ENCODE results near the gene TANGO6.
A peak's percentile ranks its signal among the peaks of the same experiment; 100 is the strongest.

Gene TANGO6

GRCh38 chr16:68991075-68991474 lies 147.7 kb downstream of the TANGO6 start:
- Histone ChIP-seq H3K4me1 (ENCODE audit: control extremely low read depth in 1 of 4, control insufficient read depth in 4 of 4, insufficient read depth in 4 of 4, low read length in 3 of 4) (no peaks in the 10 kb centered on the region), H3K27ac (ENCODE audit: insufficient read depth in 1 of 2, low read depth in 1 of 2, low read length in 2 of 2, poor library complexity in 1 of 2, severe bottlenecking in 2 of 2) (no peak overlapping the region), H3K9me3 (ENCODE audit: control extremely low read depth in 1 of 5, control insufficient read depth in 4 of 5, insufficient read depth in 2 of 5, low read depth in 1 of 5, low read length in 4 of 5) (no peaks in the 10 kb centered on the region), H3K4me3 (ENCODE audit: control insufficient read depth in 1 of 7, extremely low read depth in 1 of 7, insufficient read depth in 4 of 7, low read depth in 2 of 7, low read length in 6 of 7) (no peak overlapping the region), H3K27me3 (replicated peaks in 2 of 5; ENCODE audit: control insufficient read depth in 4 of 5, insufficient read depth in 5 of 5, low read length in 4 of 5) (peaks cover 0 to 2% (median 0%) of the 10 kb centered on the region in 5 experiments), H3K36me3 (ENCODE audit: control insufficient read depth in 4 of 4, insufficient read depth in 4 of 4, low read length in 3 of 4) (no peaks in the 10 kb centered on the region)
- ChIA-PET CTCF (no interaction called here), POLR2A (no interaction called here)
- no peak for DNase-seq

- Histone ChIP-seq H3K27me3 (replicated peaks in 2 of 5; ENCODE audit: control insufficient read depth in 4 of 5, insufficient read depth in 5 of 5, low read length in 4 of 5) (peaks cover 0 to 2% (median 0%) of the 10 kb centered on the region in 5 experiments), H3K4me3 (ENCODE audit: control insufficient read depth in 1 of 7, extremely low read depth in 1 of 7, insufficient read depth in 4 of 7, low read depth in 2 of 7, low read length in 6 of 7) (no peak overlapping the region), H3K27ac (ENCODE audit: insufficient read depth in 1 of 2, low read depth in 1 of 2, low read length in 2 of 2, poor library complexity in 1 of 2, severe bottlenecking in 2 of 2) (no peak overlapping the region), H3K36me3 (ENCODE audit: control insufficient read depth in 4 of 4, insufficient read depth in 4 of 4, low read length in 3 of 4) (no peaks in the 10 kb centered on the region), H3K4me1 (ENCODE audit: control extremely low read depth in 1 of 4, control insufficient read depth in 4 of 4, insufficient read depth in 4 of 4, low read length in 3 of 4) (no peaks in the 10 kb centered on the region), H3K9me3 (ENCODE audit: control extremely low read depth in 1 of 5, control insufficient read depth in 4 of 5, insufficient read depth in 2 of 5, low read depth in 1 of 5, low read length in 4 of 5) (no peaks in the 10 kb centered on the region)
- POLR2A ChIA-PET: no interaction called here
- DNase-seq: no peak
- WGBS (ENCODE audit: insufficient coverage): 92% methylated on average over 3 of the region's 5 CpGs
- CTCF ChIA-PET: no interaction called here
These were observed 149.2 kb downstream of the TANGO6 start for GRCh38 chr16:68992521-68992920.

GRCh38 chr16:68993456-68993855 lies 150.1 kb downstream of the TANGO6 start:
- DNase-seq: no peak
- Histone ChIP-seq H3K9me3 (ENCODE audit: control extremely low read depth in 1 of 5, control insufficient read depth in 4 of 5, insufficient read depth in 2 of 5, low read depth in 1 of 5, low read length in 4 of 5) (no peaks in the 10 kb centered on the region), H3K27ac (ENCODE audit: insufficient read depth in 1 of 2, low read depth in 1 of 2, low read length in 2 of 2, poor library complexity in 1 of 2, severe bottlenecking in 2 of 2) (no peak overlapping the region), H3K4me3 (ENCODE audit: control insufficient read depth in 1 of 7, extremely low read depth in 1 of 7, insufficient read depth in 4 of 7, low read depth in 2 of 7, low read length in 6 of 7) (no peak overlapping the region), H3K36me3 (ENCODE audit: control insufficient read depth in 4 of 4, insufficient read depth in 4 of 4, low read length in 3 of 4) (no peaks in the 10 kb centered on the region), H3K4me1 (ENCODE audit: control extremely low read depth in 1 of 4, control insufficient read depth in 4 of 4, insufficient read depth in 4 of 4, low read length in 3 of 4) (no peaks in the 10 kb centered on the region), H3K27me3 (replicated peaks in 2 of 5; ENCODE audit: control insufficient read depth in 4 of 5, insufficient read depth in 5 of 5, low read length in 4 of 5) (peaks cover 0 to 2% (median 0%) of the 10 kb centered on the region in 5 experiments)
- ChIA-PET POLR2A (no interaction called here), CTCF (no interaction called here)
- no CpG with 5 or more reads among the region's 3 CpGs for whole genome bisulfite sequencing (ENCODE audit: insufficient coverage)

GRCh38 chr16:68993885-68994284 lies 150.6 kb downstream of the TANGO6 start:
- Histone ChIP-seq H3K4me1 (ENCODE audit: control extremely low read depth in 1 of 4, control insufficient read depth in 4 of 4, insufficient read depth in 4 of 4, low read length in 3 of 4) (no peaks in the 10 kb centered on the region), H3K9me3 (ENCODE audit: control extremely low read depth in 1 of 5, control insufficient read depth in 4 of 5, insufficient read depth in 2 of 5, low read depth in 1 of 5, low read length in 4 of 5) (no peaks in the 10 kb centered on the region), H3K27ac (ENCODE audit: insufficient read depth in 1 of 2, low read depth in 1 of 2, low read length in 2 of 2, poor library complexity in 1 of 2, severe bottlenecking in 2 of 2) (no peak overlapping the region), H3K4me3 (ENCODE audit: control insufficient read depth in 1 of 7, extremely low read depth in 1 of 7, insufficient read depth in 4 of 7, low read depth in 2 of 7, low read length in 6 of 7) (no peak overlapping the region), H3K36me3 (ENCODE audit: control insufficient read depth in 4 of 4, insufficient read depth in 4 of 4, low read length in 3 of 4) (no peaks in the 10 kb centered on the region), H3K27me3 (replicated peaks in 2 of 5; ENCODE audit: control insufficient read depth in 4 of 5, insufficient read depth in 5 of 5, low read length in 4 of 5) (peaks cover 0 to 2% (median 0%) of the 10 kb centered on the region in 5 experiments)
- ChIA-PET POLR2A (no interaction called here), CTCF (no interaction called here)
- no CpG with 5 or more reads among the region's 1 CpG for WGBS (ENCODE audit: insufficient coverage)
- no peak for DNase-seq

- Histone ChIP-seq H3K27me3 (replicated peaks in 2 of 5; ENCODE audit: control insufficient read depth in 4 of 5, insufficient read depth in 5 of 5, low read length in 4 of 5) (peaks cover 0 to 2% (median 0%) of the 10 kb centered on the region in 5 experiments), H3K36me3 (ENCODE audit: control insufficient read depth in 4 of 4, insufficient read depth in 4 of 4, low read length in 3 of 4) (no peaks in the 10 kb centered on the region), H3K27ac (ENCODE audit: insufficient read depth in 1 of 2, low read depth in 1 of 2, low read length in 2 of 2, poor library complexity in 1 of 2, severe bottlenecking in 2 of 2) (no peak overlapping the region), H3K4me3 (ENCODE audit: control insufficient read depth in 1 of 7, extremely low read depth in 1 of 7, insufficient read depth in 4 of 7, low read depth in 2 of 7, low read length in 6 of 7) (no peak overlapping the region), H3K9me3 (ENCODE audit: control extremely low read depth in 1 of 5, control insufficient read depth in 4 of 5, insufficient read depth in 2 of 5, low read depth in 1 of 5, low read length in 4 of 5) (no peaks in the 10 kb centered on the region), H3K4me1 (ENCODE audit: control extremely low read depth in 1 of 4, control insufficient read depth in 4 of 4, insufficient read depth in 4 of 4, low read length in 3 of 4) (no peaks in the 10 kb centered on the region)
- ChIA-PET CTCF (interaction anchor here (0.7 to 1.9 kb wide), 4 partner anchors 8 to 785 kb away, joined by 3 to 6 read pairs (median 3); no protein-coding TSS in a partner anchor), POLR2A (no interaction called here)
- WGBS (ENCODE audit: insufficient coverage): no CpG with 5 or more reads among the region's 1 CpG
- no peak for DNase-seq
These were observed 151.0 kb downstream of the TANGO6 start for GRCh38 chr16:68994324-68994723.

GRCh38 chr16:68995011-68995504 lies 151.7 kb downstream of the TANGO6 start:
- Histone ChIP-seq H3K36me3 (ENCODE audit: control insufficient read depth in 4 of 4, insufficient read depth in 4 of 4, low read length in 3 of 4) (no peaks in the 10 kb centered on the region), H3K9me3 (ENCODE audit: control extremely low read depth in 1 of 5, control insufficient read depth in 4 of 5, insufficient read depth in 2 of 5, low read depth in 1 of 5, low read length in 4 of 5) (no peaks in the 10 kb centered on the region), H3K4me1 (ENCODE audit: control extremely low read depth in 1 of 4, control insufficient read depth in 4 of 4, insufficient read depth in 4 of 4, low read length in 3 of 4) (no peaks in the 10 kb centered on the region), H3K27ac (ENCODE audit: insufficient read depth in 1 of 2, low read depth in 1 of 2, low read length in 2 of 2, poor library complexity in 1 of 2, severe bottlenecking in 2 of 2) (no peak overlapping the region), H3K27me3 (replicated peaks in 2 of 5; ENCODE audit: control insufficient read depth in 4 of 5, insufficient read depth in 5 of 5, low read length in 4 of 5) (no peaks in the 10 kb centered on the region), H3K4me3 (ENCODE audit: control insufficient read depth in 1 of 7, extremely low read depth in 1 of 7, insufficient read depth in 4 of 7, low read depth in 2 of 7, low read length in 6 of 7) (no peak overlapping the region)
- DNase-seq: peak; percentile 29 to 56 (median 51)
- ChIA-PET POLR2A (no interaction called here), CTCF (interaction anchor here (0.7 to 1.9 kb wide), 4 partner anchors 9 to 784 kb away, joined by 3 to 6 read pairs (median 3); no protein-coding TSS in a partner anchor)

- Histone ChIP-seq H3K9me3 (ENCODE audit: control extremely low read depth in 1 of 5, control insufficient read depth in 4 of 5, insufficient read depth in 2 of 5, low read depth in 1 of 5, low read length in 4 of 5) (peaks cover 0 to 3% (median 0%) of the 10 kb centered on the region in 5 experiments), H3K27ac (ENCODE audit: insufficient read depth in 1 of 2, low read depth in 1 of 2, low read length in 2 of 2, poor library complexity in 1 of 2, severe bottlenecking in 2 of 2) (no peak overlapping the region), H3K4me1 (ENCODE audit: control extremely low read depth in 1 of 4, control insufficient read depth in 4 of 4, insufficient read depth in 4 of 4, low read length in 3 of 4) (no peaks in the 10 kb centered on the region), H3K36me3 (ENCODE audit: control insufficient read depth in 4 of 4, insufficient read depth in 4 of 4, low read length in 3 of 4) (no peaks in the 10 kb centered on the region), H3K27me3 (replicated peaks in 2 of 5; ENCODE audit: control insufficient read depth in 4 of 5, insufficient read depth in 5 of 5, low read length in 4 of 5) (no peaks in the 10 kb centered on the region), H3K4me3 (ENCODE audit: control insufficient read depth in 1 of 7, extremely low read depth in 1 of 7, insufficient read depth in 4 of 7, low read depth in 2 of 7, low read length in 6 of 7) (no peak overlapping the region)
- ChIA-PET POLR2A (no interaction called here), CTCF (no interaction called here)
- DNase-seq: no peak
- no CpG with 5 or more reads among the region's 1 CpG for WGBS (ENCODE audit: insufficient coverage)
These were observed 154.2 kb downstream of the TANGO6 start for GRCh38 chr16:68997564-68997963.
